Mucosa of rectum (tissue), 2 donors: ENCODE measurements around the gene ARL17B.
"Not testable (repeated sequence)": the region's sequence is repeated elsewhere in the genome, so short reads cannot be mapped to it uniquely, and the experiment has no call there.

Experiments used
- H3K27ac ChIP-seq, 2 donors: one replicate each; pipeline ENCODE4 v1.7.0; 2013; ENCODE audit warnings: inconsistent platforms in 2 of 2, low read depth in 2 of 2, low read length in 2 of 2
- H3K27me3 ChIP-seq, 2 donors: one replicate each; pipeline ENCODE4 v1.7.0; 2013; ENCODE audit warnings: low read length in 2 of 2; ENCODE audit not compliant: control insufficient read depth in 2 of 2, insufficient read depth in 2 of 2
- H3K36me3 ChIP-seq, 2 donors: one replicate each; pipeline ENCODE4 v1.7.0; 2013; ENCODE audit warnings: low read length in 2 of 2; ENCODE audit not compliant: control insufficient read depth in 2 of 2, insufficient read depth in 2 of 2
- H3K4me1 ChIP-seq, 2 donors: one replicate each; pipeline ENCODE4 v1.7.0; 2013; ENCODE audit warnings: low read length in 2 of 2, mild to moderate bottlenecking in 1 of 2; ENCODE audit not compliant: control insufficient read depth in 2 of 2, insufficient read depth in 2 of 2
- H3K4me3 ChIP-seq, 2 donors: one replicate each; pipeline ENCODE4 v1.7.0; 2013; ENCODE audit warnings: low read length in 2 of 2
- H3K9ac ChIP-seq, 2 donors: one replicate each; pipeline ENCODE4 v1.7.0; 2013; ENCODE audit warnings: low read length in 2 of 2, low read depth in 1 of 2, mild to moderate bottlenecking in 1 of 2
- H3K9me3 ChIP-seq, 2 donors: one replicate each; pipeline ENCODE4 v1.7.0; 2013; ENCODE audit warnings: low read length in 2 of 2; ENCODE audit not compliant: control insufficient read depth in 2 of 2
- donor health status: healthy.
- donor health status: Normal muscosa, but diverticular disease.

ARL17B gene

GRCh38 chr17:46372236-46373229, 11.0 kb upstream of the ARL17B start:
- not testable (repeated sequence) for H3K27me3 ChIP-seq, H3K4me1 ChIP-seq, H3K36me3 ChIP-seq, H3K9me3 ChIP-seq, H3K9ac ChIP-seq, H3K27ac ChIP-seq, H3K4me3 ChIP-seq

GRCh38 chr17:46367520-46367919, 6.0 kb upstream of the ARL17B start:
- not testable (repeated sequence) for H3K4me3 ChIP-seq, H3K27me3 ChIP-seq, H3K9ac ChIP-seq, H3K9me3 ChIP-seq, H3K27ac ChIP-seq, H3K4me1 ChIP-seq, H3K36me3 ChIP-seq

- not testable (repeated sequence) for H3K9me3 ChIP-seq, H3K9ac ChIP-seq, H3K36me3 ChIP-seq, H3K4me1 ChIP-seq, H3K27ac ChIP-seq, H3K4me3 ChIP-seq, H3K27me3 ChIP-seq
Observed at GRCh38 chr17:46361145-46361735, 326 bp downstream of the ARL17B start.

GRCh38 chr17:46353856-46354255, 7.7 kb downstream of the ARL17B start:
- not testable (repeated sequence) for H3K36me3 ChIP-seq, H3K9me3 ChIP-seq, H3K9ac ChIP-seq, H3K4me1 ChIP-seq, H3K27ac ChIP-seq, H3K27me3 ChIP-seq, H3K4me3 ChIP-seq

GRCh38 chr17:46349060-46349459, 12.5 kb downstream of the ARL17B start:
- H3K27me3 ChIP-seq, H3K27ac ChIP-seq, H3K9ac ChIP-seq, H3K4me1 ChIP-seq, H3K9me3 ChIP-seq, H3K4me3 ChIP-seq, H3K36me3 ChIP-seq: not testable (repeated sequence)

GRCh38 chr17:46348345-46348744, 13.2 kb downstream of the ARL17B start:
- not testable (repeated sequence) for H3K36me3 ChIP-seq

GRCh38 chr17:46342131-46342530, 19.4 kb downstream of the ARL17B start:
- H3K9me3 ChIP-seq, H3K4me1 ChIP-seq, H3K4me3 ChIP-seq, H3K27me3 ChIP-seq, H3K9ac ChIP-seq, H3K27ac ChIP-seq, H3K36me3 ChIP-seq: not testable (repeated sequence)

More at GRCh38 chr17:46348345-46348744, 13.2 kb downstream of the ARL17B start:
- not testable (repeated sequence) for H3K4me1 ChIP-seq, H3K9me3 ChIP-seq, H3K27ac ChIP-seq, H3K9ac ChIP-seq, H3K27me3 ChIP-seq, H3K4me3 ChIP-seq

GRCh38 chr17:46341220-46341619, 20.3 kb downstream of the ARL17B start:
- not testable (repeated sequence) for H3K36me3 ChIP-seq, H3K27me3 ChIP-seq, H3K4me1 ChIP-seq, H3K9me3 ChIP-seq, H3K27ac ChIP-seq, H3K9ac ChIP-seq, H3K4me3 ChIP-seq

- H3K9ac ChIP-seq, H3K36me3 ChIP-seq, H3K4me3 ChIP-seq, H3K9me3 ChIP-seq, H3K27me3 ChIP-seq, H3K4me1 ChIP-seq, H3K27ac ChIP-seq: not testable (repeated sequence)
Observed at GRCh38 chr17:46294831-46295230, 66.7 kb downstream of the ARL17B start, which contains the start of gene LRRC37A. Gene LRRC37A, plus strand, starts transcription at chr17:46295131. Its CDS starts 3 bp downstream, at chr17:46295134.

GRCh38 chr17:46291618-46292017, 69.9 kb downstream of the ARL17B start:
- peak overlapping the region in 1 of 2 donors; percentile 48 for H3K27ac ChIP-seq
- H3K4me3 ChIP-seq, H3K9ac ChIP-seq, H3K9me3 ChIP-seq, H3K36me3 ChIP-seq, H3K4me1 ChIP-seq, H3K27me3 ChIP-seq: not testable (repeated sequence)
